ENCODE results near the gene EIF4E1B. TPM values are rescaled to one million over a fixed set of nuclear protein-coding genes. Genes with fewer than 3 reads are reported as not detected.

EIF4E1B gene
- total RNA-seq, 2 donors from 2014 or later: not detected

DNA sequence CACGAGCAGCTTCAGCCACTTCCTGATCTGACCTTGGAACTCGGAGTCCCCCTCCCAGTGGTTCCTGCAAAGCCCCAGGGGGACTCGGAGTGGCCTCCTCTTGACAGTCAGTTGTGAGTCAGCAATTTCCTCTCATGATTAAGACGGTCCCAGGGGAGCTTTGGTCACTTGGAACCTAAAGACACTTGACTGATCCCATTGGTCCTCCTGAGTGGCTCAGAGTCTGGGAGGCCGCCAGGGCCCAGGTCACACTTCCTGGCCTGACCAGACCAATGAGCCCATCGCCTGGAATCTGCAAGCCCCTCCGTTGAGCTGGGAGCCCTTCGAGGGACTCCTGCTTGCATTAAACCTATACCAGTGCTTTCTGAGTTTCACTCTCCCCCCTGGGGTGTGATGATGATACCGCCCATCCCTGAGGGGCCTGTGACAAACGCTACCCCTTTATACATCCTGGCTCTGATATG is 45.9 kb downstream of the EIF4E1B start:
- Histone ChIP-seq H3K4me3 (no peak overlapping the region), H3K4me1 (ENCODE audit: control insufficient read depth in 1 of 2, low read depth in 2 of 2) (no peaks in the 10 kb centered on the region), H3K36me3 (no peaks in the 10 kb centered on the region), H3K27ac (no peak overlapping the region), H3K9me3 (no peaks in the 10 kb centered on the region), H3K27me3 (replicated peaks; ENCODE audit: insufficient read depth) (peaks cover 9% of the 10 kb centered on the region)
- ATAC-seq (ENCODE audit: insufficient number of reproducible peaks, low FRiP score, low read depth) (no peak), DNase-seq (ENCODE audit: low spot score) (no peak)
- no peak for TF ChIP-seq CTCF (IDR thresholded peaks at IDR 0.05)

GRCh38 chr5:176677209-176677939 is 46.9 kb downstream of the EIF4E1B start:
- no peak overlapping the region for H3K4me3 ChIP-seq
- no peak for TF ChIP-seq CTCF (IDR thresholded peaks at IDR 0.05)
- ATAC-seq (ENCODE audit: insufficient number of reproducible peaks, low FRiP score, low read depth) (no peak), DNase-seq (ENCODE audit: low spot score) (no peak)
- no peaks in the 10 kb centered on the region for H3K9me3 ChIP-seq
- peaks cover 9% of the 10 kb centered on the region for H3K27me3 ChIP-seq (replicated peaks; ENCODE audit: insufficient read depth)
- no peak overlapping the region for H3K27ac ChIP-seq
- H3K36me3 ChIP-seq: no peaks in the 10 kb centered on the region
- no peaks in the 10 kb centered on the region for H3K4me1 ChIP-seq (ENCODE audit: control insufficient read depth in 1 of 2, low read depth in 2 of 2)

GRCh38 chr5:176678584-176678983 is 48.1 kb downstream of the EIF4E1B start:
- no peak for TF ChIP-seq CTCF (IDR thresholded peaks at IDR 0.05)
- Histone ChIP-seq H3K27me3 (replicated peaks; ENCODE audit: insufficient read depth) (peaks cover 9% of the 10 kb centered on the region), H3K4me1 (ENCODE audit: control insufficient read depth in 1 of 2, low read depth in 2 of 2) (no peaks in the 10 kb centered on the region), H3K4me3 (no peak overlapping the region), H3K27ac (no peak overlapping the region), H3K36me3 (no peaks in the 10 kb centered on the region), H3K9me3 (no peaks in the 10 kb centered on the region)
- no peak for ATAC-seq (ENCODE audit: insufficient number of reproducible peaks, low FRiP score, low read depth)
- DNase-seq (ENCODE audit: low spot score): no peak

GRCh38 chr5:176679365-176680225 is 49.1 kb downstream of the EIF4E1B start:
- H3K4me3 ChIP-seq: no peak overlapping the region
- peaks cover 9% of the 10 kb centered on the region for H3K27me3 ChIP-seq (replicated peaks; ENCODE audit: insufficient read depth)
- TF ChIP-seq CTCF (IDR thresholded peaks at IDR 0.05): no peak
- no peak for DNase-seq (ENCODE audit: low spot score)
- H3K9me3 ChIP-seq: peaks cover under 1% of the 10 kb centered on the region
- no peak for ATAC-seq (ENCODE audit: insufficient number of reproducible peaks, low FRiP score, low read depth)
- H3K36me3 ChIP-seq: no peaks in the 10 kb centered on the region
- H3K4me1 ChIP-seq (ENCODE audit: control insufficient read depth in 1 of 2, low read depth in 2 of 2): no peaks in the 10 kb centered on the region
- H3K27ac ChIP-seq: no peak overlapping the region

GRCh38 chr5:176680226-176680563 is 49.7 kb downstream of the EIF4E1B start:
- Histone ChIP-seq H3K9me3 (peaks cover 6% of the 10 kb centered on the region), H3K4me3 (no peak overlapping the region), H3K27me3 (replicated peaks; ENCODE audit: insufficient read depth) (peaks cover 9% of the 10 kb centered on the region), H3K4me1 (ENCODE audit: control insufficient read depth in 1 of 2, low read depth in 2 of 2) (no peaks in the 10 kb centered on the region), H3K36me3 (no peaks in the 10 kb centered on the region), H3K27ac (no peak overlapping the region)
- TF ChIP-seq CTCF (IDR thresholded peaks at IDR 0.05): no peak
- no peak for DNase-seq (ENCODE audit: low spot score)
- ATAC-seq (ENCODE audit: insufficient number of reproducible peaks, low FRiP score, low read depth): no peak
